Measurements from ENCODE around the gene GNAI1. TPM values are rescaled to one million over a fixed set of nuclear protein-coding genes. Genes with fewer than 3 reads are reported as not detected.

GNAI1 gene
- total RNA-seq, 2 experiments from 2014 or later = not detected

GRCh38 chr7:80132594-80132993 is 2.0 kb upstream of the GNAI1 start:
- no TSS peak for BruUV-seq (replicated peaks)
- Histone ChIP-seq H3K9me3 (ENCODE audit: low read length) (no peaks in the 10 kb centered on the region), H3K4me3 (ENCODE audit: low read depth, low read length, poor library complexity, severe bottlenecking) (no peak overlapping the region), H2AFZ (ENCODE audit: low read length) (no peak overlapping the region), H3K4me2 (ENCODE audit: low read length) (no peak overlapping the region), H3K79me2 (ENCODE audit: insufficient read depth, low read depth, low read length) (no peaks in the 10 kb centered on the region), H3K4me1 (ENCODE audit: insufficient read depth, low read length, poor library complexity, severe bottlenecking) (no peaks in the 10 kb centered on the region), H4K20me1 (ENCODE audit: insufficient read depth, low read length) (no peaks in the 10 kb centered on the region), H3K36me3 (ENCODE audit: insufficient read depth, low read length) (no peaks in the 10 kb centered on the region), H3K9me2 (ENCODE audit: insufficient read depth, low read length) (no peaks in the 10 kb centered on the region), H3K27ac (ENCODE audit: low read depth, low read length, poor library complexity, severe bottlenecking) (no peak overlapping the region)
- no peak for DNase-seq (ENCODE audit: low spot score)
- intact Hi-C loops (cut with micrococcal nuclease; ENCODE audit: unreplicated experiment) = no loop called here
- ChIA-PET POLR2A (interaction anchor here (0.7 kb wide), 1 partner anchor 1991 kb away, joined by 3 read pairs; no protein-coding TSS in a partner anchor), CTCF (ENCODE audit: unreplicated experiment) (no interaction called here)
- TF ChIP-seq CTCF (conservative IDR thresholded peaks at IDR 0.05; ENCODE audit: low read length) (no peak), EZH2phosphoT487 (IDR thresholded peaks at IDR 0.05; ENCODE audit: borderline replicate concordance, low read depth, low read length) (no peak)

- DNase-seq (ENCODE audit: low spot score) = no peak
- Histone ChIP-seq H2AFZ (ENCODE audit: low read length) (no peak overlapping the region), H3K4me2 (ENCODE audit: low read length) (no peak overlapping the region), H3K9me3 (ENCODE audit: low read length) (no peaks in the 10 kb centered on the region), H3K4me1 (ENCODE audit: insufficient read depth, low read length, poor library complexity, severe bottlenecking) (no peaks in the 10 kb centered on the region), H3K79me2 (ENCODE audit: insufficient read depth, low read depth, low read length) (no peaks in the 10 kb centered on the region), H3K27ac (ENCODE audit: low read depth, low read length, poor library complexity, severe bottlenecking) (no peak overlapping the region), H4K20me1 (ENCODE audit: insufficient read depth, low read length) (no peaks in the 10 kb centered on the region), H3K9me2 (ENCODE audit: insufficient read depth, low read length) (no peaks in the 10 kb centered on the region), H3K4me3 (ENCODE audit: low read depth, low read length, poor library complexity, severe bottlenecking) (no peak overlapping the region), H3K36me3 (ENCODE audit: insufficient read depth, low read length) (no peaks in the 10 kb centered on the region)
- CTCF ChIA-PET (ENCODE audit: unreplicated experiment) = no interaction called here
- POLR2A ChIA-PET = no interaction called here
- intact Hi-C loops (cut with micrococcal nuclease; ENCODE audit: unreplicated experiment) = no loop called here
- BruUV-seq (replicated peaks) = no TSS peak
- TF ChIP-seq CTCF (conservative IDR thresholded peaks at IDR 0.05; ENCODE audit: low read length) = no peak
- no peak for TF ChIP-seq EZH2phosphoT487 (IDR thresholded peaks at IDR 0.05; ENCODE audit: borderline replicate concordance, low read depth, low read length)
Observed at GRCh38 chr7:80133361-80134114, 1.1 kb upstream of the GNAI1 start.

DNA sequence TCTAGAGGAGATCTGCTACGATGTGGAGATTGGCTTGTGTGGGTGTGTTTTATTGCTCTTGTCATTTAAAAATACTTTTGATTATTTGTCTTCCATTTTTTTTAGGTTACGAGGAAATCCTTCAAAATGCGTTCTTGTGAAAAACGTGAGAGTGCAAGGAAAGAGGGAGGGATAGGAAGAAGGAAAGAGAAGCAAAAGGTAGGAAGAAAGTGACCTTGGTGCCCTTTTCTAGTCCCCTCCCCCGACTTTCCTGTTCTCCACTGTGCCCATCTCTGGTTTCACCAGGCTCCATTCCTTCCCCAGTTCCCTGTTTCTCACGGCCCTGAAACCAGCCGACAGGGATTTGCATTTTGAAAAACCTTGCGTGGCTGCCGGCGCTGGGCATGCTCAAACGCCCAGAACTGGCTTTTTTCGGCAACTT is 506 bp upstream of the GNAI1 start:
- no peaks in the 10 kb centered on the region for H4K20me1 ChIP-seq (ENCODE audit: insufficient read depth, low read length)
- H3K79me2 ChIP-seq (ENCODE audit: insufficient read depth, low read depth, low read length) = no peaks in the 10 kb centered on the region
- no peak overlapping the region for H3K4me3 ChIP-seq (ENCODE audit: low read depth, low read length, poor library complexity, severe bottlenecking)
- no peaks in the 10 kb centered on the region for H3K9me2 ChIP-seq (ENCODE audit: insufficient read depth, low read length)
- no peak overlapping the region for H3K4me2 ChIP-seq (ENCODE audit: low read length)
- ChIA-PET CTCF (ENCODE audit: unreplicated experiment) (no interaction called here), POLR2A (no interaction called here)
- no peaks in the 10 kb centered on the region for H3K9me3 ChIP-seq (ENCODE audit: low read length)
- no peak overlapping the region for H3K27ac ChIP-seq (ENCODE audit: low read depth, low read length, poor library complexity, severe bottlenecking)
- H3K4me1 ChIP-seq (ENCODE audit: insufficient read depth, low read length, poor library complexity, severe bottlenecking) = no peaks in the 10 kb centered on the region
- H2AFZ ChIP-seq (ENCODE audit: low read length) = no peak overlapping the region
- intact Hi-C loops (cut with micrococcal nuclease; ENCODE audit: unreplicated experiment) = no loop called here
- no peak for DNase-seq (ENCODE audit: low spot score)
- no TSS peak for BruUV-seq (replicated peaks)
- no peak for TF ChIP-seq EZH2phosphoT487 (IDR thresholded peaks at IDR 0.05; ENCODE audit: borderline replicate concordance, low read depth, low read length)
- no peak for TF ChIP-seq CTCF (conservative IDR thresholded peaks at IDR 0.05; ENCODE audit: low read length)
- H3K36me3 ChIP-seq (ENCODE audit: insufficient read depth, low read length) = no peaks in the 10 kb centered on the region

Measured in OCI-LY7 (cell line).